CD4-positive, alpha-beta T cell treated with Interleukin-15 for 4 hours (primary cell): ENCODE data around the gene SLC4A2.

Source experiments
- DNase-seq: peaks from one replicate; pipeline ENCODE4 v3.0.0-alpha.2; 2020; ENCODE audit warnings: low spot score

Gene SLC4A2

DNA sequence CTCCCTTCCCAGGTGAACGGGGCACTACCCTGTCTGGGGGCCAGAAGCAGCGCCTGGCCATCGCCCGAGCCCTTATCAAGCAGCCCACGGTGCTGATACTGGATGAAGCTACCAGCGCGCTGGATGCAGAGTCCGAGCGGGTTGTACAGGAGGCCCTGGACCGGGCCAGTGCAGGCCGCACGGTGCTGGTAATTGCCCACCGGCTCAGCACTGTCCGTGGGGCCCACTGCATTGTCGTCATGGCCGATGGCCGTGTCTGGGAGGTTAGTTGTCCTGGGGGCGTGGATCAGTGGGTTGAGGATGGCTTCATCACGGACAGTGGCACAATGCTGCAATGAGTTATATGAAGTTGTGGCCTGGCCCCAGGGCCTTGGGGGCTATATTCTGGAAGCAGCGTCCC, 15.4 kb upstream of the SLC4A2 start:
- DNase-seq = no peak

DNA sequence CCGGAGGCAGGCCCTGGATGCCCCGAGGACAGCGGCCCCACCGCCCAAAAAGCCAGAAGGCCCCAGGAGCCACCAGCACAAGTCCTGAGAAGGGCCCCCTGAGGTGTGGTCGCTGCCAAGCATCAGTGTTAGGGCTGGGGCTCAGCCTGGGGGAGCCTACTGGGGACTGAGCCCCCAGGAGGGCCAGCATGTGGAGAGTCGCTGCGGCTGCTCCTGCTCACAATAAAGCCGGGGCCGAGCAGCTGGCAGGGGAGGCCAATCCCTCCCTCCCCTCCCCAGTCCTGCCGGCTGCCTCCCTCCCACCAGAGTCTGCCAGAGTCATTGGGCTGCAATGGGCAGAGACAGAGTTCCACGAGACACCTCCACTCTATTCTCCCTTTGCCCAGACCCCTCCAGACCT, 14.1 kb upstream of the SLC4A2 start:
- no peak for DNase-seq

GRCh38 chr7:151045967-151046366, 13.4 kb upstream of the SLC4A2 start:
- no peak for DNase-seq

- DNase-seq = no peak
Measured at GRCh38 chr7:151046603-151047573, 12.5 kb upstream of the SLC4A2 start.

DNA sequence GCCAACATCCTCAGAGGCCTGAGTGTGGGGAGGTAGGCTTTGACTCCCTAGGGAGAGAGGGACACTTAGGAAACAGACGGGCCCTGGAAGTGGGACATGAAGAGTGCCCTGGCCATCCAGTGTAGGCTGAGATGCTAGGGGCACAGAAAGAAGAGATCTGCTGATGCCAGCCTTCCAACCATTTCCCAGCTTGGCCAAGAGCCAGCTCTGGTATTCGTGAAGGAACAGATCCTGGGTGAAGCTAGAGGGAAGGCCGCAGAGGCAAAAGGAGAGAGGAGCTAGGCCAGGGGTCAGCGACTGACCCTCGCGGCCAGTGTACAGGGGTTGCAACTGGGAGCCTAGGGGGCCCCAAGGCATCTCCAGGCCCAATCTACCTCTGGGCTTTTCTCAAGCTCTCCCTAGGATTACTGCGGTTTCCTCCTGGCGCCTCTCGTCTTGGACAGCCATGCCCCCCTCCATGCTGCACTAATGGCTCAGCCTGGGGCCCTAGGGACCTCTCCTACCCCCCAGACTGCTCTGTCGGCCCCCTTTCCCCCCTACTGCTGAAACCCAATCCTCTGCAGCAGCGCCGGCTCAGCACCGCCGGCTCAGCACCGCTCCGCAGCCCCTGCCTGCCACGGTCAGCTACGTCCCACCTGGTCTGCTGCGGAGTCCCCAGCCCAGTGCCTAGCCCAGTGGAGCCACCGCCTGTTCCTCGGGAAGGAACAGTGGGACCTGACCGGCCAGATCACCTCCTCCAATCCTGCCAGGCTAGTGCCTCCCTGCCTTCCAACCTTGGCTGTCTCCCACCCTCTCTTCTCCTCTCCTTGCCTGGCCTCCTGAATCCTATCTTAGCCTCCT, 11.2 kb upstream of the SLC4A2 start, which contains the start of gene ASIC3:
ASIC3 (plus strand) TSS at position 556 of the 840 bp plus-strand sequence. CDS start 355 bp downstream, outside the sequence.
- no peak for DNase-seq

DNA sequence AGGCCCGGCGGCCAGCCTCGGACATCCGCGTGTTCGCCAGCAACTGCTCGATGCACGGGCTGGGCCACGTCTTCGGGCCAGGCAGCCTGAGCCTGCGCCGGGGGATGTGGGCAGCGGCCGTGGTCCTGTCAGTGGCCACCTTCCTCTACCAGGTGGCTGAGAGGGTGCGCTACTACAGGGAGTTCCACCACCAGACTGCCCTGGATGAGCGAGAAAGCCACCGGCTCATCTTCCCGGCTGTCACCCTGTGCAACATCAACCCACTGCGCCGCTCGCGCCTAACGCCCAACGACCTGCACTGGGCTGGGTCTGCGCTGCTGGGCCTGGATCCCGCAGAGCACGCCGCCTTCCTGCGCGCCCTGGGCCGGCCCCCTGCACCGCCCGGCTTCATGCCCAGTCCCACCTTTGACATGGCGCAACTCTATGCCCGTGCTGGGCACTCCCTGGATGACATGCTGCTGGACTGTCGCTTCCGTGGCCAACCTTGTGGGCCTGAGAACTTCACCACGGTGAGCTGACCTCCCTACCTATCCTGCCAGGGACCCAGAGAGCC, 10.4 kb upstream of the SLC4A2 start:
- no peak for DNase-seq

- peak; percentile 28 for DNase-seq
Measured at GRCh38 chr7:151051108-151051507, 8.3 kb upstream of the SLC4A2 start.

- DNase-seq = no peak
Measured at GRCh38 chr7:151053096-151053495, 6.3 kb upstream of the SLC4A2 start.

- no peak for DNase-seq
Measured at GRCh38 chr7:151053751-151054150, 5.6 kb upstream of the SLC4A2 start.

- no peak for DNase-seq
Measured at GRCh38 chr7:151056283-151056665, 3.1 kb upstream of the SLC4A2 start.

DNA sequence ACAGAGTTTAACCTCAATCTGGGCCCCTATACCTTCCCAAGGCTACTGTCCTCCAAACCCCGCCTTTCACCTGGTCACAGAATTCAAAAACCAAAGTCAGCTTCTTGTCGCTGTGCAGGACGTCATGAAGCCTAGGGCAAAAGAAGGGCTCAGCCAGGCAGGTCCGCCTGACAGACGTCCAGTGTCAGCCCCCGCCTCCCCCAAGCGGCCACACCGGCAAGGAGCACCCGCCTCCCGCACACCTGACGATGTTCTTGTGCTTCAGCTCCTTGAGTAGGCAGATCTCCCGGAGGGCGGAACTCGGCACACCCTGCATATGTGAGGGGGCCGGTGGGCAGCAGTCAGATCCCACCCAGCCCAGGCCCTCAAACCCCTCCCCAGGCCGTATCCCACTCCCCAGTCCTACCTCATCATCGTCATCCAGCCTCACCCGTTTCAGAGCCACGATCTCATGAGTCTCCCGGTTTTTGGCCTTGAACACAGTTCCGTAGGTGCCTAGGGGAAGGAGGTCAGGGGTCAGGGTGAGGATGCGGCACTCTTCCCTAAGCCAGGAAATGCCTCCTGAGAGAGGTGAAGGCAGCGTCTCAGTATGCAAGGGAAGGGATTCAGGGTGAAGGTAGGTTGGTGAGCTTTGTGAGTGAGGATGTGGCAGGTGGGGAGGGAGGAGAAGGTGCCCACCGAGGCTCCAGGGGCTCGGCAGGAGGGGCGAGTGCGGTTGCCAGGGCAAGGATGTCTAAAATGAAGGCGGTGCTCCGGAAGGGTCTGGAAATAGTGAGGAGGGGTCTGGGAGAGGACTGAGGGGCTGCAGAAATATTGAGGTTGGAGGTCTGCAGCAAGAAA, 2.5 kb upstream of the SLC4A2 start:
- DNase-seq = no peak

- no peak for DNase-seq
Measured at GRCh38 chr7:151057506-151057988, 1.8 kb upstream of the SLC4A2 start, which contains the start of gene CDK5. Gene CDK5, minus strand, starts transcription at chr7:151057897. Its CDS starts 49 bp downstream, at chr7:151057848.

- peak; percentile 98 for DNase-seq
Measured at GRCh38 chr7:151057989-151058780, 1.2 kb upstream of the SLC4A2 start.

DNA sequence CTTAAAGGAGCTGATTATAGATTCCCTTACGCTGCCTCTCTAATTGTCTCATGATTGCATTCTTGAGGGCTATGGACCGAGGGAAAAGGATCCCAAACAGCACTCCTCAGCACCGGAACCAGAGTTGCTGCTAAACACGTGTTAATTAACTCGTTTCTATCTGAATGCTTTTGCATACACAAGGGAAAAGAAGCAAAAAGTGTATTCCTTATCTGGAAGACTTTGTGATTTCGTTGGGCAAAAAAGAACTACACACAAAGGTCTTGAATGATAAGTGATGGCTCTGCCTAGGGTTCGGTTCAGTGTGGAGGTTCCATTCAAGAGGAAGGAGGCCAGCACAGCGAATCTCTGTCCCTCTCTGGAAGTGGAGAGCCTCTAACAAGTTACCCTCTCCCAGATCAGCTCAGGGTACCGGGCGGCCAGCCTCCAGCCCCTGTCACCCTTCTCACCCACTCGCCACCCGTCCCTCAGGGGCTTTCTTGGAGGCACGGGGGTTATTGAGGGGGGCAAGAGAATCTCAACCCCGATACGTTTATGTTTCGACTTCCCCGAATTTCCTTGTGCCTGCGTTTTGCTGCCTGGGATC, 515 bp upstream of the SLC4A2 start:
- DNase-seq = peak; percentile 7

DNA sequence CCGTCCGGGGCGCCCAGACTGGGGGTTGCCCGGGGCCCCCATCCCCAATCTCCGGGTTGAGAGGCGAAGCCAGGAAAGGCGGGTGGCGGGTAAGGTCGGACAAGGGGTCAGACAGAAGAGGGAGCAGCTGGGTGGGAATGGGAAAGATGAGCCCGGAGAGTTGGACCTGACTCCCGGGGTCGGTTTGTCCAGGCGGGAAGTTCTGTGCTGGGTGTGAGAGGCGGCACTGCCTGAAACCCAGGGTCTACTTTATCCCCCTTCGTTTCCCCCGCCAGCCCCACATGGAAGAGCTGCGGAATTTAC, 675 bp downstream of the SLC4A2 start:
- no peak for DNase-seq

DNA sequence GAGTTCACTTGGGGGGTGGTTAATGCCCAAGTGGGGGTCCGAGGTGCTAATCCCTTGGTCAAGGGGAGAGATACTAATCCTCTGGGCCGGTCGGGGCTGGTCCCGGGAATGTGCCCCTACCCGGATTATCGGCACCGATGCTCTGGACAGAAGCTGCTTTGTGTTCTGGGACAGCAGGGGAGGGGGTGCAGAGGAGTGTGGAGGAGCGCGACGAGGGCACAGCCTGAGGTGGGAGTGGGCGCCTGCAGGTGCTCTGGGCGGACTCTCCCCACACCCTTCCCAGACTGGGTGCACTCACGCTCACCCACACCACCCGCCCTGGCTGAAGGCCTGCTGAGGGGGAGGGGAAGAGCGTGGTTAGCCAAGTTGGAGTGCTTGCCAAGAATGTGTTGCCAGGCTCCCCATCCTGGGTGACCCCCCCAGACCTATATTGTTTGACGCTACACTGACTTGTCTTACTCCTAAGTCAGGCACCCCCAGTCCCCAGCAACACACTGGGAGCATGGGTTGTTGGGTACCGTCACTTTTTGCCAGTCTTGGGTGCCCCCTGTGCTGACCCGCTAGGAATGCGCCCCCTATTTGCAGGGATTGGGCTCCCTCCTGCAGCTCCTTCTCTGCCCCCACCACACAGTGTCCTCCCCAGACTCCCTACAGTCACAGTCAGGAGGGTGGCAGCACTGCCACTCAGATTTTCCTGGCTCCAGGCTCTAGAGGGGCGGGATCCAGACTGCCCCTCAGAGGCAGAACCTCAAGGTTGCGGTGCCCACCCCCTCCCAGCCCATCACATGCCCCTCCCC, 1.2 kb downstream of the SLC4A2 start:
- DNase-seq = no peak

- no peak for DNase-seq
Measured at GRCh38 chr7:151061213-151062110, 2.1 kb downstream of the SLC4A2 start.

- no peak for DNase-seq
Measured at GRCh38 chr7:151062111-151062398, 2.7 kb downstream of the SLC4A2 start.
